Fibroblast of lung (primary cell): ENCODE measurements around the gene RYR1.

ENCODE experiments used
- EZH2 ChIP-seq: IDR thresholded peaks from 2 replicates; pipeline ENCODE4 v1.5.1; 2012; ENCODE audit warnings: low read length, control low read depth, mild to moderate bottlenecking; ENCODE audit errors: missing control alignments
- TF ChIP-seq, protein P1 (sequence below), 2 donors: IDR thresholded peaks in 1 of 2; conservative IDR thresholded peaks in 1 of 2; 1 replicate in 1 of 2; 2 replicates in 1 of 2; pipeline ENCODE4 v1.5.1; 2011 to 2012; ENCODE audit warnings: low read length in 2 of 2, control low read depth in 1 of 2, inconsistent platforms in 1 of 2, low read depth in 1 of 2, mild to moderate bottlenecking in 1 of 2

DNA sequence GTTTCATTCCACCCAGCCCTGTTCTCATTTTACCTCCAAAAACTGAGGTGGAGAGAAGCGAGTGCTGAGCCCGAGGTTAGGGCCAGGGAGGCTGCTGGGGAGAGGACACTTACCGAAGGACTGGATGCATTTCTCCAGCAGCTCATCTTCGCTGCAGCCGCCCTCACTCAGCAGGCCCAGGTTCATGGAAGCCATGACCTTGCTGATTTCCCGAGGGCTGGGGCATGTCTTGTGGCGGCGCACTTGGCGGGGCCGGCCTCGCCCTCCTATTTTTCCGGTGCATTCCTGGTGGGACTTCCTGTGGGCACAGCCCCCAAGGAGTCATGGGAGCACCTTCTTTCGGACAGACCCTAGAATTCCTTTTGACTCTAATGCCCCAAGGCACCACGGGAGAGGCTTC lies 11.6 kb upstream of the RYR1 start:
- TF ChIP-seq, protein P1, sequence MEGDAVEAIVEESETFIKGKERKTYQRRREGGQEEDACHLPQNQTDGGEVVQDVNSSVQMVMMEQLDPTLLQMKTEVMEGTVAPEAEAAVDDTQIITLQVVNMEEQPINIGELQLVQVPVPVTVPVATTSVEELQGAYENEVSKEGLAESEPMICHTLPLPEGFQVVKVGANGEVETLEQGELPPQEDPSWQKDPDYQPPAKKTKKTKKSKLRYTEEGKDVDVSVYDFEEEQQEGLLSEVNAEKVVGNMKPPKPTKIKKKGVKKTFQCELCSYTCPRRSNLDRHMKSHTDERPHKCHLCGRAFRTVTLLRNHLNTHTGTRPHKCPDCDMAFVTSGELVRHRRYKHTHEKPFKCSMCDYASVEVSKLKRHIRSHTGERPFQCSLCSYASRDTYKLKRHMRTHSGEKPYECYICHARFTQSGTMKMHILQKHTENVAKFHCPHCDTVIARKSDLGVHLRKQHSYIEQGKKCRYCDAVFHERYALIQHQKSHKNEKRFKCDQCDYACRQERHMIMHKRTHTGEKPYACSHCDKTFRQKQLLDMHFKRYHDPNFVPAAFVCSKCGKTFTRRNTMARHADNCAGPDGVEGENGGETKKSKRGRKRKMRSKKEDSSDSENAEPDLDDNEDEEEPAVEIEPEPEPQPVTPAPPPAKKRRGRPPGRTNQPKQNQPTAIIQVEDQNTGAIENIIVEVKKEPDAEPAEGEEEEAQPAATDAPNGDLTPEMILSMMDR (conservative IDR thresholded peaks at IDR 0.05 in 1 of 2, IDR thresholded peaks at IDR 0.05 in 1 of 2; ENCODE audit: low read depth in 1 of 2, low read length in 2 of 2): no peak
- no peak for TF ChIP-seq EZH2
